Measurements from ENCODE around the gene TMEM53.

The TMEM53 gene

GRCh38 chr1:44604157-44604955, 69.9 kb downstream of the TMEM53 start:
- no peak for TF ChIP-seq SPI1 (IDR thresholded peaks at IDR 0.05; ENCODE audit: low read depth, low read length)
- no peak for TF ChIP-seq POLR2A (IDR thresholded peaks at IDR 0.05; ENCODE audit: low read depth, low read length)
- TF ChIP-seq POLR2AphosphoS5 (IDR thresholded peaks at IDR 0.05; ENCODE audit: low read depth, low read length): no peak
- TF ChIP-seq TAF1 (IDR thresholded peaks at IDR 0.05; ENCODE audit: low read depth, low read length): no peak
- TF ChIP-seq PAX5 (IDR thresholded peaks at IDR 0.05; ENCODE audit: insufficient read depth, low read length, severe bottlenecking): no peak
- TF ChIP-seq POU2F2 (IDR thresholded peaks at IDR 0.05; ENCODE audit: low read depth, low read length): no peak
- no peak for DNase-seq (ENCODE audit: insufficient read length, low spot score)
- FAIRE-seq: no peak

DNA sequence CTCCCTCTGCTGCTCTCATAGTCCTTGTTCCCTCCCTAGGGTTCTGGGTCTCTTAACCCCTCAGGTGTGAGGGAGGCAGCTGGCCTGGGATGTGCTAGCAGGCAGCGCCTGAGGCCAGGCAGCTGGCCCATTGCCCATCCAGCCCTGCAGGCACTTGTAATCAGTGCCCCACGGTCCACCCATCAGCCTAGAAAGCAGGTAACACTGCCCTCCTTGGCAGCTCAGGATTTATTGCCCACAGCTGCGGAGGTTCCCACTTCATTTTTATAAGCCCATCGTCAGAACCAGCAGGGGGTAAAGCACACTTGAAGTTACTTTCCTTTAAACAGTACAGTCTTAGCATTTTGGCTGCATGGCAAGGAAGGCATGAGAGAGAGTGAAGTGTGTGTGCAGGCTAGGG, 70.6 kb downstream of the TMEM53 start:
- TF ChIP-seq POU2F2 (IDR thresholded peaks at IDR 0.05; ENCODE audit: low read depth, low read length): no peak
- no peak for FAIRE-seq

More for the DNA sequence above, 70.6 kb downstream of the TMEM53 start:
- DNase-seq (ENCODE audit: insufficient read length, low spot score): no peak
